ENCODE results near the gene SKP1.

The SKP1 gene

DNA sequence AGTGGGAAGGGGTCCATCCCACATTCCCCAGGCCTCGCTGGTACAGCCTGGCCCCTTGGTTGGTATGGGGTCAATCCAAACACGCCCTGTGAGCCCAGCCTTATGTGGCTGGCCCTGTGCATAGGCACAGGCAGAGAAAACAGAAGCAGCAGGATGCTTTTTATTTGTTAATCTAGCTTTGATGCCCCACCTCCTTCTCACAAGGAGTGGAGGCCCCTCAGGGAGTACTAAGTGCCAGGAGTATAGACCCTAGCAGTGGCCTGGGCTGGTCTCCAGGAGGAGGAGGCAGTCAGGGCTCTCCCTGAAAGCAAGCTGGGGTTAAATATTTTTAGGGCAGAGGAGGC is 76.8 kb downstream of the SKP1 start:
- H3K9me3 Mint-ChIP-seq = no peaks in the 10 kb centered on the region
- peaks cover 3% of the 10 kb centered on the region for H3K27me3 Mint-ChIP-seq (ENCODE audit: low read depth, poor library complexity)
- TF ChIP-seq, protein P1, sequence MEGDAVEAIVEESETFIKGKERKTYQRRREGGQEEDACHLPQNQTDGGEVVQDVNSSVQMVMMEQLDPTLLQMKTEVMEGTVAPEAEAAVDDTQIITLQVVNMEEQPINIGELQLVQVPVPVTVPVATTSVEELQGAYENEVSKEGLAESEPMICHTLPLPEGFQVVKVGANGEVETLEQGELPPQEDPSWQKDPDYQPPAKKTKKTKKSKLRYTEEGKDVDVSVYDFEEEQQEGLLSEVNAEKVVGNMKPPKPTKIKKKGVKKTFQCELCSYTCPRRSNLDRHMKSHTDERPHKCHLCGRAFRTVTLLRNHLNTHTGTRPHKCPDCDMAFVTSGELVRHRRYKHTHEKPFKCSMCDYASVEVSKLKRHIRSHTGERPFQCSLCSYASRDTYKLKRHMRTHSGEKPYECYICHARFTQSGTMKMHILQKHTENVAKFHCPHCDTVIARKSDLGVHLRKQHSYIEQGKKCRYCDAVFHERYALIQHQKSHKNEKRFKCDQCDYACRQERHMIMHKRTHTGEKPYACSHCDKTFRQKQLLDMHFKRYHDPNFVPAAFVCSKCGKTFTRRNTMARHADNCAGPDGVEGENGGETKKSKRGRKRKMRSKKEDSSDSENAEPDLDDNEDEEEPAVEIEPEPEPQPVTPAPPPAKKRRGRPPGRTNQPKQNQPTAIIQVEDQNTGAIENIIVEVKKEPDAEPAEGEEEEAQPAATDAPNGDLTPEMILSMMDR (IDR thresholded peaks at IDR 0.05) = no peak
- H3K27ac Mint-ChIP-seq = no peak overlapping the region
- no peaks in the 10 kb centered on the region for H3K36me3 Mint-ChIP-seq (ENCODE audit: low read depth)
- H3K4me3 Mint-ChIP-seq = no peak overlapping the region
- H3K4me1 Mint-ChIP-seq = peaks cover 45% of the 10 kb centered on the region
- no peak for DNase-seq

DNA sequence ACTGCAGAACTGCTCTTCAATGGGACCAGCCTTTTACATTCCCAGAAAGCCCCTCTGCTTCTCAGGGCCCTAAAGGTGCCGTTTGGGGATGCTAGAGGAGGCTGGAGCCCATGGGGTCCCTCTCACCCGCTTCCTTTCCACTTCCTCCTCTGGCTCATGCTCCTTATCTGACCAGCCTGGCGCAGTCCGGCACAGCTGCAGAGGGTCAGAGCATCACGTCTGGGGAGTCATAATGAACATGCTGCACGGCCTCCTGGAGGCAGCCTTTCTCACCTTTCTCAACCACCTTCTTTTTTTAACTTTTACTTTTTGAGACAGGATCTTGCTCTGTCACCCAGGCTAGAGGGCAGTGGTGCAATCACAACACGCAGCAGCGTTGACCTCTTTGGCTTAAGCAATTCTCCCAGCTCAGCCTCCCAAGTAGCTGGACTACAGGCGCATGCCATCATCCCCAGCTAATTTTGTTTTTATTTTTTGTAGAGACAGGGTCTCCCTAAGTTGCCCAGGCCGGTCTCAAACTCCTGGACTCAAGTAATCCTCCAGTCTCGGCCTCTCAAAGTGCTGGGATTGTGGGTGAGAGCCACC is 77.4 kb downstream of the SKP1 start:
- H3K4me3 Mint-ChIP-seq = no peak overlapping the region
- no peak for DNase-seq
- H3K9me3 Mint-ChIP-seq = no peaks in the 10 kb centered on the region
- TF ChIP-seq, protein P1 (IDR thresholded peaks at IDR 0.05) = no peak
- H3K27ac Mint-ChIP-seq = no peak overlapping the region
- H3K4me1 Mint-ChIP-seq = peaks cover 41% of the 10 kb centered on the region
- H3K36me3 Mint-ChIP-seq (ENCODE audit: low read depth) = no peaks in the 10 kb centered on the region
- H3K27me3 Mint-ChIP-seq (ENCODE audit: low read depth, poor library complexity) = peaks cover 3% of the 10 kb centered on the region
